PC-3 (cell line): Measurements from ENCODE around the gene ADH5. TPM values are rescaled to one million over a fixed set of nuclear protein-coding genes. Genes with fewer than 3 reads are reported as not detected.
"Not testable (repeated sequence)": the region's sequence is repeated elsewhere in the genome, so short reads cannot be mapped to it uniquely, and the experiment has no call there.

Experiments
- ATAC-seq: fragments of 200-7000 bp; cut with Tn5 transposase; 2 replicates; pipeline ENCODE4 v1.9.1; 2020; ENCODE audit warnings: mild to moderate bottlenecking, moderate library complexity
- BruUV-seq: library from RNA; stranded (reverse); fragments of 400-500 nt; replicated peaks from 2 replicates; lab custom pipeline; 2021; lab: Mats Ljungman, UMichigan
- CTCF ChIA-PET: fragments of 300-600 bp; sonication (Branson Sonifier 250); formaldehyde crosslinking; loops from one replicate; lab custom pipeline; 2022; ENCODE audit warnings: antibody characterized with exemption; lab: Charles Lee
- POLR2A ChIA-PET: fragments of 300-600 bp; sonication (Branson Sonifier 250); formaldehyde crosslinking; loops from one replicate; lab custom pipeline; 2022; ENCODE audit warnings: antibody characterized with exemption; ENCODE audit not compliant: unreplicated experiment; lab: Charles Lee
- DNase-seq: peaks from one replicate; pipeline ENCODE4 v3.0.0-alpha.2; 2015
- H2AFZ ChIP-seq: fragments of 300-600 bp; sonication (generic); 2 replicates; pipeline ENCODE4 v1.6.0; 2016; ENCODE audit warnings: antibody characterized with exemption, low read length
- H3F3A ChIP-seq: fragments of 300-600 bp; sonication (generic); one replicate; pipeline ENCODE4 v1.6.0; 2017; ENCODE audit warnings: antibody characterized with exemption, low read length, control low read depth, mild to moderate bottlenecking; ENCODE audit not compliant: unreplicated experiment
- H3K27ac ChIP-seq: fragments of 300-600 bp; sonication (generic); 2 replicates; pipeline ENCODE4 v1.5.1; 2016; ENCODE audit warnings: mild to moderate bottlenecking, low read length
- H3K27me3 ChIP-seq: fragments of 300-600 bp; sonication (generic); 2 replicates; pipeline ENCODE4 v1.6.1; 2016; ENCODE audit warnings: low read length, mixed read lengths
- H3K36me3 ChIP-seq: fragments of 300-600 bp; sonication (generic); 2 replicates; pipeline ENCODE4 v1.6.1; 2016; ENCODE audit warnings: low read depth, mixed run types, low read length, mixed read lengths
- H3K4me1 ChIP-seq: fragments of 300-600 bp; sonication (generic); 2 replicates; pipeline ENCODE4 v1.5.1; 2016; ENCODE audit warnings: low read length; ENCODE audit not compliant: insufficient read depth
- H3K4me2 ChIP-seq: fragments of 300-600 bp; sonication (generic); 2 replicates; pipeline ENCODE4 v1.6.0; 2016; ENCODE audit warnings: low read length
- H3K4me3 ChIP-seq: fragments of 300-600 bp; sonication (generic); 2 replicates; pipeline ENCODE4 v1.5.1; 2016; ENCODE audit warnings: mild to moderate bottlenecking, low read length, mixed read lengths
- H3K79me2 ChIP-seq: fragments of 300-600 bp; sonication (generic); 2 replicates; pipeline ENCODE4 v1.6.1; 2017; ENCODE audit warnings: low read length, mixed read lengths
- H3K9ac ChIP-seq: fragments of 300-600 bp; sonication (generic); 2 replicates; pipeline ENCODE4 v1.6.0; 2016; ENCODE audit warnings: mild to moderate bottlenecking, low read length
- H3K9me2 ChIP-seq: fragments of 300-600 bp; sonication (generic); replicated peaks from 2 replicates; pipeline ENCODE4 v1.6.1; 2016; ENCODE audit warnings: mixed run types, low read length, mixed read lengths
- H3K9me3 ChIP-seq: fragments of 300-600 bp; sonication (generic); 2 replicates; pipeline ENCODE4 v1.6.1; 2016; ENCODE audit warnings: low read length, mixed read lengths
- H4K20me1 ChIP-seq: fragments of 300-600 bp; sonication (generic); 2 replicates; pipeline ENCODE4 v1.6.1; 2016; ENCODE audit warnings: low read length, mixed read lengths
- CTCF ChIP-seq: fragments of 300-600 bp; sonication (generic); conservative IDR thresholded peaks from 2 replicates; pipeline ENCODE4 v1.5.1; 2017; ENCODE audit warnings: antibody characterized with exemption, low read depth, mild to moderate bottlenecking, low read length
- EZH2 ChIP-seq: fragments of 300-600 bp; sonication (generic); IDR thresholded peaks from one replicate; pipeline ENCODE4 v1.6.1; 2017; ENCODE audit warnings: antibody characterized with exemption, mild to moderate bottlenecking, low read length; ENCODE audit not compliant: unreplicated experiment
- intact Hi-C: fragments of 100-400 bp; cut with micrococcal nuclease; formaldehyde crosslinking; loops from 2 replicates; pipeline ENCODE4 v1.9.0; 2023
- total RNA-seq: library from RNA; depleted of rRNA; stranded (reverse); fragments of >200 nt; gene quantifications from 2 replicates; pipeline ENCODE4 v1.2.3, GENCODE V29; 2014

ADH5 gene
- total RNA-seq, 1 experiment from 2014 or later = 94.5 TPM

GRCh38 chr4:99117876-99118693 lies 29.5 kb upstream of the ADH5 start:
- no peak for ATAC-seq
- H3K4me2 ChIP-seq = peak overlapping the region; percentile 58

GRCh38 chr4:99117122-99117841 lies 28.7 kb upstream of the ADH5 start:
- POLR2A ChIA-PET, H3K9ac ChIP-seq, intact Hi-C loops, H3K9me3 ChIP-seq, H3K36me3 ChIP-seq, H3K79me2 ChIP-seq, H3K4me3 ChIP-seq, H3K9me2 ChIP-seq, H3F3A ChIP-seq, H3K4me1 ChIP-seq, H3K4me2 ChIP-seq, H2AFZ ChIP-seq, H3K27me3 ChIP-seq, H4K20me1 ChIP-seq, BruUV-seq, ATAC-seq, DNase-seq, H3K27ac ChIP-seq: not testable (repeated sequence)
- CTCF ChIA-PET = interaction anchor here (0.8 kb wide), 1 partner anchor 295 kb away, joined by 6 read pairs; no protein-coding TSS in a partner anchor

More at GRCh38 chr4:99117876-99118693, 29.5 kb upstream of the ADH5 start:
- Histone ChIP-seq H3K36me3 (no peaks in the 10 kb centered on the region), H3K9me2 (no peaks in the 10 kb centered on the region), H3K27ac (no peak overlapping the region), H3K9me3 (no peaks in the 10 kb centered on the region), H3K4me1 (no peaks in the 10 kb centered on the region), H3K79me2 (no peaks in the 10 kb centered on the region), H2AFZ (peak overlapping the region; percentile 58), H3F3A (no peaks in the 10 kb centered on the region), H3K9ac (no peak overlapping the region), H3K27me3 (no peaks in the 10 kb centered on the region), H4K20me1 (no peaks in the 10 kb centered on the region), H3K4me3 (peak overlapping the region; percentile 4; the same call in 1 of the 2 replicates)
- POLR2A ChIA-PET = no interaction called here
- CTCF ChIA-PET = interaction anchor here (0.8 kb wide), 1 partner anchor 294 kb away, joined by 6 read pairs; no protein-coding TSS in a partner anchor
- TF ChIP-seq CTCF (peak; percentile 63), EZH2 (no peak)
- peak; percentile 51 for DNase-seq
- BruUV-seq = no TSS peak
- intact Hi-C loops = loop anchor here (1.0 kb wide), 2 partner anchors 287 to 345 kb away; no protein-coding TSS in a partner anchor

GRCh38 chr4:99109286-99109685 lies 20.7 kb upstream of the ADH5 start:
- not testable (repeated sequence) for H4K20me1 ChIP-seq, H3K9me3 ChIP-seq, H3K4me1 ChIP-seq

More at GRCh38 chr4:99109286-99109685, 20.7 kb upstream of the ADH5 start:
- H2AFZ ChIP-seq, intact Hi-C loops, H3K9ac ChIP-seq, H3K79me2 ChIP-seq, DNase-seq, POLR2A ChIA-PET, CTCF ChIA-PET, H3K27ac ChIP-seq, BruUV-seq, H3K4me2 ChIP-seq, H3K9me2 ChIP-seq, H3K27me3 ChIP-seq, H3F3A ChIP-seq, ATAC-seq, H3K4me3 ChIP-seq, H3K36me3 ChIP-seq: not testable (repeated sequence)
